ENCODE results near the gene XRCC5.

XRCC5 gene

GRCh38 chr2:216112926-216113325, 3.8 kb downstream of the XRCC5 start:
- TF ChIP-seq FOXP2 (optimal IDR thresholded peaks at IDR 0.05; ENCODE audit: borderline replicate concordance, extremely low read depth, extremely low read length, insufficient read depth) (no peak), TAF1 (IDR thresholded peaks at IDR 0.05; ENCODE audit: borderline replicate concordance, insufficient read depth, low read length) (no peak), SIN3A (IDR thresholded peaks at IDR 0.05; ENCODE audit: borderline replicate concordance, insufficient read depth, low read length) (no peak), POLR2AphosphoS5 (IDR thresholded peaks at IDR 0.05; ENCODE audit: low read depth, low read length) (no peak), REST (IDR thresholded peaks at IDR 0.05; ENCODE audit: insufficient read depth in 1 of 2, low read depth in 2 of 2, low read length in 2 of 2) (no peak)

GRCh38 chr2:216113572-216113971, 4.4 kb downstream of the XRCC5 start:
- no peak for TF ChIP-seq POLR2AphosphoS5 (IDR thresholded peaks at IDR 0.05; ENCODE audit: low read depth, low read length)
- no peak for TF ChIP-seq SIN3A (IDR thresholded peaks at IDR 0.05; ENCODE audit: borderline replicate concordance, insufficient read depth, low read length)
- TF ChIP-seq FOXP2 (optimal IDR thresholded peaks at IDR 0.05; ENCODE audit: borderline replicate concordance, extremely low read depth, extremely low read length, insufficient read depth): no peak
- no peak for TF ChIP-seq TAF1 (IDR thresholded peaks at IDR 0.05; ENCODE audit: borderline replicate concordance, insufficient read depth, low read length)
- TF ChIP-seq REST (IDR thresholded peaks at IDR 0.05; ENCODE audit: insufficient read depth in 1 of 2, low read depth in 2 of 2, low read length in 2 of 2): no peak

- TF ChIP-seq POLR2AphosphoS5 (IDR thresholded peaks at IDR 0.05; ENCODE audit: low read depth, low read length): no peak
- TF ChIP-seq TAF1 (IDR thresholded peaks at IDR 0.05; ENCODE audit: borderline replicate concordance, insufficient read depth, low read length): 0 out of 2 replicates have a peak, but pooled peaks have one; percentile 19
Measured at GRCh38 chr2:216114382-216114713, 5.2 kb downstream of the XRCC5 start.

GRCh38 chr2:216114714-216115531, 5.8 kb downstream of the XRCC5 start:
- TF ChIP-seq SIN3A (IDR thresholded peaks at IDR 0.05; ENCODE audit: borderline replicate concordance, insufficient read depth, low read length): no peak
- TF ChIP-seq POLR2AphosphoS5 (IDR thresholded peaks at IDR 0.05; ENCODE audit: low read depth, low read length): peak; percentile 85; the same call in 1 of the 2 replicates

- TF ChIP-seq FOXP2 (optimal IDR thresholded peaks at IDR 0.05; ENCODE audit: borderline replicate concordance, extremely low read depth, extremely low read length, insufficient read depth) (no peak), POLR2AphosphoS5 (IDR thresholded peaks at IDR 0.05; ENCODE audit: low read depth, low read length) (no peak; the same call in 1 of the 2 replicates), TAF1 (IDR thresholded peaks at IDR 0.05; ENCODE audit: borderline replicate concordance, insufficient read depth, low read length) (no peak), SIN3A (IDR thresholded peaks at IDR 0.05; ENCODE audit: borderline replicate concordance, insufficient read depth, low read length) (no peak)
Measured at GRCh38 chr2:216116418-216116817, 7.3 kb downstream of the XRCC5 start.

- TF ChIP-seq REST (IDR thresholded peaks at IDR 0.05; ENCODE audit: insufficient read depth in 1 of 2, low read depth in 2 of 2, low read length in 2 of 2): no peak
- TF ChIP-seq POLR2AphosphoS5 (IDR thresholded peaks at IDR 0.05; ENCODE audit: low read depth, low read length): no peak
- TF ChIP-seq SIN3A (IDR thresholded peaks at IDR 0.05; ENCODE audit: borderline replicate concordance, insufficient read depth, low read length): no peak
- no peak for TF ChIP-seq FOXP2 (optimal IDR thresholded peaks at IDR 0.05; ENCODE audit: borderline replicate concordance, extremely low read depth, extremely low read length, insufficient read depth)
- TF ChIP-seq TAF1 (IDR thresholded peaks at IDR 0.05; ENCODE audit: borderline replicate concordance, insufficient read depth, low read length): no peak
Measured at GRCh38 chr2:216117561-216118340, 8.6 kb downstream of the XRCC5 start.

All from PFSK-1 (cell line).